Embryonic facial prominence (tissue), 1 donor: ENCODE data around the gene CYB561D1.

ENCODE experiments used
- DNase-seq: peaks from one replicate; pipeline ENCODE4 v3.0.0-alpha.2; 2016; ENCODE audit errors: extremely low spot score

The CYB561D1 gene

DNA sequence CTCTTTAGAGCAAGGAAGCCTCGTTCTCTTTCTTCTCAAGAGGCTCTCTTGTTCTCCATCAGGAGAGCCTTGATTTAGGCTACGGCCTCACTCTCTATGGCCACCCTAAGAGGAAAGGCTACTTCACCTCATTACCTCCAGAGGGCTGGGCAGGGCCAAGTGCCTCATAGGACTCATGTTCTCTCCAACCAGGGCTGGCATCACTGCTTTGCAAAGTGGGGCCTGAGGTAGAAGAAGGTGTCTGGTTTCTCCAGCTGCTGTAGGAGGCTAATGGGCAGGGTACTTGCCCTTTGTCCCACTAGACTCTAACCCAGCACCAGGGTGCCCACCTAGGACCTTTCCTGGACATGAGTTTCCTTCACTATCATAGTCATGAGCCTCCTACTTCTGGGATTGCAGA is 12.2 kb upstream of the CYB561D1 start:
- DNase-seq: no peak

- DNase-seq: no peak
These were observed 11.7 kb upstream of the CYB561D1 start for GRCh38 chr1:109482242-109482641.

DNA sequence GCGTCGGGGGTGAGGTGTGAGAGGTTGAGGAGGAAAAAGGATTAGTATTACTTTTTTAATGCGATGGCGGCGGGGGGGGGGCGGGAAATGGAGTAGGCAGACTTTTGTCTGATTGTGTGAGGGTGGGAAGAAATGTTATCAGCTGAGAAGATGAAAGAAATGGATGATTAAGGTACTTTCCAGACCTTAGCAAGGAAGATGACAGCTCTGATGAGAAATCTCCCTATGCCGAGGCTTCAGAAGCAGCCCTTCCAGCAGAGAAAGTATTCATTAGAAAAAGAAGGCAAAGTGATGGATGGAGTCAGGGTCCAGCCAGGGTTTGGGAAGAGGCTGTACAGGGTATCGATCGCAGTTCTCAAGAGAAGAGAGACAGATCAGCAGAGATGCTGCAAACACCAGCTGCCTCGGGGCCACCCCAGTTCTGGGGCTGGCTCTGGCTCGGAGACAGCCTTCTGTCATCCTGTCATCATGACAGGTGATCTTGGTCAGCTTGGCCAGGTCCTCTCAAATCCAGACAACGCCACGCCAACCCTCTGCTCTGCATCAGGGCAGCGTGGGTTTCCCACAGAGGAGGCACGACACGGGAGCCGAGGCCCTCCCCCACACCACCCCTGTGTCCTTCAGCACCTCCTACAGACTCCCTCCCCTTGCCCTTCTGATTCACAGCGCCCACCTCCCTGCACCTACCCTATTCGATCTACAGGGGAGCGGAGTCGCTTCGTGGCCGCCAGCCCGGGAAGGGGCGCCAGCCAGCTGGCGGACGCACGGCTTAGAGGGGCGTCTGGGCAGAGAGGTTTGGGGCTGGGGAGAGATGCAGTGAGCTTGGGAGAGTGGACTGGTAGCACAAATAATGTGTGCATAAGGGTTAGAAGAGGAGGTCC is 10.9 kb upstream of the CYB561D1 start:
- DNase-seq: no peak

DNA sequence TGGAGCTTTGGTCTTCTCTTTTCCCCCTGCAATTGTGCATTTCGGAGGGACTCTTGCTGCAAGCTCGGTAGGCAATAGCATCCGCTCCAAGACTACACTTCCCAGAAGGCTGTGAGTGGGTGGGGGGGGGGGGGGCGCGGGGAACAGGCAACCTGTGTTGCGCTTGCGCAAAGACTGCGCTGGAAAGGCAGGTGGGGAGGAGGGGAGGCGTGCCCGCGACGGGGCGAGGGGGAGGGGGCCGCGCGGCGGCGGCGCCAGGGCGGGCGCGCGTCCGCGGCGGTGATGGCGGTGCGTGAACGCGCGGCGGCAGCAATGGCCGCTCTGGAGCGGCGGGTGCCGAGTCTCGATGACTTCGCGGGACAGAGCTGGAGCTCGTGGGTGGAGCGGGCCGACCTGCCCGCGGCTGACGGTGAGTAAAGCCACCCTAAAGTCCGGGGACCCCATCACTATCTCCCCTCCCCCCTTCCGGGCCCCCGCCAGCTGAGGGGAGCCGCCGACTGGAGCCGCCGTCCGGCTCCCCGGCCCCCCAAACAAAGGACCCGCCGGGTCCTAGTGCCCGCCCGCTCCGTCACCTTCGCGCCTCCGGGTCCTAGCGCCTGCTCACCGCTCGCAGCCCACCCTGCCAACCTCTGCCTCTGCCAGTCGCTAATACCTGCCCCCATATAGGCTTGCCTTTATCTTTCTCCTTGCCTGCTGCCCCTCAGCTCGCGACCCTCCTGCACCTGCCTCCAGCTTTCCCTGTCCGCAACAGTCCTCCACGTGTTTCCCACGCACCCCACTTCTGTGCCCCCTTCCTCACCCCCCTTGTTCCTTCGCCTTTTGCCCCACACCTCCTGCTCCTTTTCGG is 10.0 kb upstream of the CYB561D1 start, which contains the start of gene ATXN7L2:
ATXN7L2 (plus strand) TSS at position 234 of the 847 bp plus-strand sequence; CDS start at position 283, 49 bp downstream.
- DNase-seq: peak; percentile 89

DNA sequence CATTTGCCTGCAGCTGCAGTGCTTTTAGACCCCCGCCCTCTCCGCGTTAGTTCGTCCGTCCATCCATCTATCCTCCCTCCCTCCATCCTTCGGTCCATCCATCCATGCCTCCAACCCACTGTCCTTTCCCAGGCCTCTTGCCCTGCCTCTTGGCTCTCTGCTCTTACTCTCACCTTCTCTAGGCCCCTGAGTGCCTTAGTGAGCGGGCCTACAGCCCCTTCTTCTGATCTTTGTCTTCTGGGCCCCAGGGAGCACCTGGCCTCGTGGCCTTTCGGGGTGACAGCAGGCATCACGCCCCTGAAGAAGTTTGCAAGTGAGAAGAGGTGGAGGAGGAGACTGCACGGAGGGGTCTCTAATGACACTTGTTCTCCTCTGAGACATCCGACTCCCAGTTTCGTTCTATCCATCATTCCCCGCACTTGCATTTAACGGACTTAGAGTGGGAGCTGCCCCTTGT is 9.3 kb upstream of the CYB561D1 start:
- DNase-seq: no peak

DNA sequence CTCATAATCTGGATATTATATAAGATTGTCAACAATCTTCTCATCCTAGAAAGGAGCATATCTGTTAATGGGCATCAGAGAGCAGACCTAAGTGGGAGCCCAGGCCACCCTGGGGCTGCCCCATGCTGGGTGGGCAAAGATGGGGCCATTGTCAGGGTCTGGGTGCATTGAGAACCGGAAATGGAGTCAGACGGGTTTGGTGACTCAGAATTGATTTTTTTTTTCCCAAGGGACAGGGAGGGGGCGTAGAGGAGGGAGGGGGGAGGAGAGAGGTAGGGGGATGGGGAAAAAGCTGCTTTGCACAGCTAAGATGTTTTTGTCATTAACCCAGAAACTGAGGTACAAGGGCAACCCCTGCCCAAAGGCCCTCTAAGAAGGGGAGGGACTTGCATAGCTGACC is 8.9 kb upstream of the CYB561D1 start:
- DNase-seq: no peak

- no peak for DNase-seq
These were observed 6.6 kb upstream of the CYB561D1 start for GRCh38 chr1:109487261-109487660.

DNA sequence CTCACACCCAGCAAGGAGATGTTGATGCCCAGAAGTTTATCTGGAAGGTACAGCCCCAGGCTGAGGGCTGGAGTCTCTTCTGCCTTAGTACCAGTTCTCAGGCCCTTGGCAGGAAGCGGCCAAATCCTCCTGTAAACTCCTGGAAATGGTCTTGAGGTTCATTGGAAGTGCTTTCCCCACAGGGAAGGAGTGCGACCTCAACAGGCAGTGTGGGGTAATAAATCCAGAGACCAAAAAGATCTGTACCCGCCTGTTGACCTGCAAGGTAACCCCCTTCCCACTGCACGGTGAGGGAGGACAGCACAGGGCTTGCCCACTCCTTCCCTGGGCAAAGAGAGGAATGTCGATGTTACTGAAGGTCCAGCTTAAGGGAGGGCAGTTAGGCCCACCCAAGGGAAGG is 5.7 kb upstream of the CYB561D1 start:
- no peak for DNase-seq

DNA sequence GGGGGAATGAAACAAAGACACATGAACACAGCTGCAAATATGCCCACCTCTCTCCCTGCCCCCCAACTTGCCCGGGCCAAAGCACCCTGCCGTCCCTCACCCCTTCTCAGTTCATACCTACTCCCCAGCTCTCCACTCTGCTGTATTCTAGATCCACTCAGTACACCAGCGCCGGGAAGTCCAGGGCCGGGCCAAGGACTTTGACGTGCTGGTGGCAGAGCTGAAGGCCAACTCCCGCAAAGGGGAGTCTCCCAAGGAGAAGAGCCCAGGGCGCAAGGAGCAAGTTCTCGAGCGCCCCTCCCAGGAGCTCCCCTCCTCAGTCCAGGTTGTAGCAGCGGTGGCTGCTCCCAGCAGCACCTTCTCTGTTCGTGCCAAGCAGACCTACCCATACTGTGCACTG is 5.2 kb upstream of the CYB561D1 start:
- DNase-seq: no peak

DNA sequence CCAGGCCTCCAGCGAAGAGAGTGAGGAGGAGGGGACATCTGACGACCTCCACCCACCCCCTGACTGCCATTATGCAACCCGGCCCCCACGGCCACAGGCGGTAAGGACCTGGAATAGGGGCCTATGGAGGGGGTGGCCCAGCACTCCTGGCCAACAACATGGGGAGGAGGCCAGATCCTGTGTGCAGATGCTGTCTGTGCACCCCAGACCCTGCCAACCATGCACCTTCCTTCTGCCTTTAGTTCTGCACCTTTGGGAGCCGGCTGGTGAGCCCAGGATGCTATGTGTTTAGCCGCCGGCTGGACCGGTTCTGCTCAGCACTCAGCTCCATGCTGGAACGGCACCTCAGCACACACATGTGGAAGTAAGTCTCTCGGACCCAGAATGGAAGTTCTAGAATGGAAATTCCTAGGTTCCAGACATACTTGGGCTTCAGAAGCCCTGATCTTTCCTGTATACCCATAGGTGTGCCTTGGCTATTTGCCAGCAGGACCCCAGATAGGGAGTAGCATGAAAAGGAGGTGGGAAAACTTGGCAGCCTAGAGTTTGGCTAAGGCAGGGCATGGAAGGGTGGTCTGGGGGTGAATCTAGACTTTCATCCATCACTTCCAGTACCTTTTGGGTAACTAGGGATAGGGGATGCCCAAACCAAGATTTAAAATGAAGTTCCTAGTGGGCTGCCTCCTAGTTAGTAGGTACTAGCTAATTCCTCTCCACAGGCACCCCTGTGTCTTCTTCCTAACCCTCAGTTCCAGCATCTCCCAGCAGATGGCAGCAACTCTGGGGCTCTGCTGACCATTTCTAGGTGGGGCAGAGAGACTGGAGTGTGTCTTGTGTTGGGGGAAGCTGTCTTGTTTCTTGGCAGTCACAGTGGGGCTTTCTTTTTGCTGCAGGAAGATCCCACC is 3.6 kb upstream of the CYB561D1 start:
- DNase-seq: no peak

DNA sequence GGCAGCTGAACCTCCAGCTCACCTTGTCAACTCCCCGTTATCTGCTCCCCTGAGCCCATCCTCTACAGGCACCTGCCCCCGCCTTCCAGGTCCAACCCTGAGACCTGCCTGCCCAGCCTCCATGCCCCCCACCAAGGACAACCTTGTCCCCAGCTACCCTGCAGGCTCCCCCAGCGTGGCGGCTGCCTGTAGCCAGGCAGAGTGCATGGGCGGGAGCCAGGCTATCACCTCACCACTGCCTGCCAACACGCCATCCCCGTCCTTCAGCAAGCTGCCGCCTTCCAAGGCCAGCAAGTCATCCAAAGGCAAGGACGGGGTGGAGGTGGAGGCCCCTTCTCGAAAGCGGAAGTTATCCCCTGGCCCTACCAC is 3.0 kb upstream of the CYB561D1 start:
- DNase-seq: no peak

DNA sequence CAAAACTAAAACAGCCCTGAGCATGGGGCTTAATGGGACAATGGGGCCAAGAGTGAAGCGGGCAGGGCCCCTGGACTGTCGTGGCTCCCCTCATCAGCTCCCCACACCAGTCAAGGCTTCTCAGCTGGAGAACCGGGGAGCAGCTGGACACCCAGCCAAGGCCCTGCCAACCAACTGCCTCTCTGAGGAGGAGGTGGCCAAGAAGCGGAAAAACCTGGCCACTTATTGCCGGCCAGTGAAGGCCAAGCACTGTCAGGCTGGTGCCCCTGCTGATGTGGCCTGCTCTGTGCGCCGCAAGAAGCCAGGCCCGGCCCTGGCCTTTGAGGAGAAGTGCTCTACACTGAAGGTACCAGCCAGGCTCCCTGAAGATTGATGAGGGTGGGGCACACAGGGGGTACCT is 2.5 kb upstream of the CYB561D1 start:
- DNase-seq: no peak

GRCh38 chr1:109492779-109493178 is 1.1 kb upstream of the CYB561D1 start:
- DNase-seq: no peak

DNA sequence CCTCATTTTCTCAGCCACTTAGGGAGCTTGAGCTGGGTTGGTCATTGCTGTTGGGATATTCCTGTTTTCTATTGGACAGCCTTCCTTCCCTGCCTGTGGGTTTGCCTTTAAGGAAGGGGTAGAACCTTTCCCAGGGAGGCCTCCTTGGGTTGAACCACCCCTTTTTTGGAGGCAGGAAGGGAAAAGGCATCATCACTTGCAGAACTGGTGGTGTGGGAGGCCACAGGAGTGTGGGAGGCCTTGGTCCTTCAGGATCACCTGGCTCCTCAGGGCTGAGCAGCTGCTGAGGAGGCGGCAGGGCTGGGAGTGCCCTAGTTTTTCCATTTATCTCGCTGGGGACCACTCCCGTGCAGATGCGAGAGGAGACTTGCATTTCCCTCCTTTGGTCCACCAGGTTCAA is 667 bp upstream of the CYB561D1 start:
- DNase-seq: no peak

DNA sequence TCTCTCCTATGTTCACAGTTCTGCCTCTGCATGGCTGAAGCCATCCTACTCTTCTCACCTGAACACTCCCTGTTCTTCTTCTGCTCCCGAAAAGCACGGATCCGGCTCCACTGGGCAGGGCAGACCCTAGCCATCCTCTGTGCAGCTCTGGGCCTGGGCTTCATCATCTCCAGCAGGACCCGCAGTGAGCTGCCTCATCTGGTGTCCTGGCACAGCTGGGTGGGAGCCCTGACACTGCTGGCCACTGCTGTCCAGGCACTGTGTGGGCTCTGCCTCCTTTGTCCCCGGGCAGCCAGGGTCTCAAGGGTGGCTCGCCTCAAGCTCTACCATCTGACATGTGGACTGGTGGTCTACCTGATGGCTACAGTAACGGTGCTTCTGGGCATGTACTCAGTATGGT is 1.8 kb downstream of the CYB561D1 start:
- DNase-seq: no peak

DNA sequence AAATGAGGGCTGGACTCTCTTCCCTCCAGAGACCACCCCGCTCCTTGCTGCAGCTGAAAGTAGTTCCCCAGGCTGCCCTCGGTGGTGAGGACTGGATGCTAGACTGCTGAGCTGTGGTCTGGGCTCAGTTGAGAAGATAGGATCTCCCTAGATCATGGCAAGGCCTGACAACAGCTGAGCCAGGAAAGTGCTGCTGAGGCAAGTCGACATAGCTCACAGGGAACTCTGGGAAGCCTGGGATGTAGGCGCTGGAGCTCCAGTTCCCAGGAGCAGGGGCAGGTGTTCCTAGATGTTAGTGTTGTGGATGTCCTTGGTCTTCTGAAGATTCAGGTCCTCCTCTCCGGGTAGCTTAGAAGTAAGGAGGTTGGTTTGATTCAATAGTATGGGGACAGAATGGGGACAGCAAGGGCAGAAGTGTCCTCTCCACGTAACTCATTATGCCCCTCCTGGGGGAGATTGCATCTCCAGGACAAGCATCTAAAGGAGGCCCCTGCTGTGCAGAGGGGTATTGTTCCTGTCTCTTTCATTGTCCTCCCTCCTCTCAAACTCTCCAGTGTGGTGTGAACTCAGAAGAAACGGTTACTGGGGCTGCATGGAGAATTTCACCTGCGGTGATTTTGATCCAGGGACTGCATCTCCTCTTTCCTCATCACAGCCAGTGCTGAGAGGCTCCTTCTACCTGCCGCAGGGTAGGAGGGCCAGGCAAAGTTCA is 3.7 kb downstream of the CYB561D1 start:
- DNase-seq: no peak

DNA sequence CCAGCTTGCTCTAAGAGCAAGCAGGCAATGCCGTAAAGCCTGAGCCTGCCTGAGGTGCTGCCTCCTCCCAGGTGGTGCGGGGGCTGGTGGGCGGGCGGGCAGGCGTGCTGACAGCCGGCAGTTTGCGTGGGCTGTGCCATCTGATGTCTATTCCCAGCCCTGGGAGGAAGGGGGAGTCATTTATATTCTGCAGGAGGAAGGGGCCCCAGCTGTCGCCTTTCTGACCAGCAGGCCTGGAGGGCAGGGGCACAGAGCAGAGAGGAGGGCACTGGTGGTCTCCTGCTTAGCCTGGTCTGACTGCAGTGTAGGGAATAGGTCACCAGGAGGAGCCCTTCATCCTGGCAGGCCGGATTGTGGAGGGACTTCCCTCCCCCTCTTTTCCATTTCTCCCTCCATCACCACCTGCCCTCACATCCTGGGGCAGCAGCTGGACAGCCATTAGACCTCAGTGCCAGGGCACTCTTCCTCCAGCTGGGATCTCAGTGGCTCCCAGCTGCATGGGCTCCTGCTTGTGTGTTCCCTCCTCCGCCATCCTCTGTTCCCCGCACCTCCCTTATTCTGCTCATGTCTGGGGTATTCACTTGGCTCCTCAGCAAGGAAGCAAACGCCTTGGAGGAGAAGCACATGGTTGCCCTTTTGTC is 4.4 kb downstream of the CYB561D1 start:
- DNase-seq: no peak

- no peak for DNase-seq
These were observed 5.2 kb downstream of the CYB561D1 start for GRCh38 chr1:109499081-109499480.

GRCh38 chr1:109499661-109500536 is 6.0 kb downstream of the CYB561D1 start:
- DNase-seq: no peak
